ENCODE results near the gene FBLN2. TPM values are rescaled to one million over a fixed set of nuclear protein-coding genes. Genes with fewer than 3 reads are reported as not detected.

FBLN2 gene
- total and polyA plus RNA-seq, 4 donors: 16.7 to 494 (median 68.4) TPM

- peak; percentile 17 for ATAC-seq (ENCODE audit: low FRiP score)
- Histone ChIP-seq H3K27me3 (ENCODE audit: control insufficient read depth in 1 of 2, insufficient read depth in 2 of 2, low read length in 1 of 2) (no peaks in the 10 kb centered on the region), H3K4me1 (ENCODE audit: control insufficient read depth in 1 of 2, insufficient read depth in 2 of 2, low read length in 2 of 2) (no peaks in the 10 kb centered on the region), H3K27ac (ENCODE audit: low read depth in 1 of 2, low read length in 2 of 2) (no peak overlapping the region), H3K4me3 (ENCODE audit: low read length in 2 of 2) (no peak overlapping the region), H3K36me3 (ENCODE audit: control insufficient read depth in 1 of 2, insufficient read depth in 2 of 2, low read length in 1 of 2) (no peaks in the 10 kb centered on the region), H3K9me3 (ENCODE audit: control insufficient read depth, low read length) (no peaks in the 10 kb centered on the region)
- intact Hi-C loops (cut with DNase I): no loop called here
- peak in 1 of 2 donors; percentile 20 for DNase-seq
- WGBS, 2 donors: 88 to 92% methylated on average over 5 of the region's 5 CpGs
Observed at GRCh38 chr3:13526626-13526949, 22.3 kb upstream of the FBLN2 start.

GRCh38 chr3:13528217-13528867 is 20.6 kb upstream of the FBLN2 start:
- H3K36me3 ChIP-seq (ENCODE audit: control insufficient read depth in 1 of 2, insufficient read depth in 2 of 2, low read length in 1 of 2): no peaks in the 10 kb centered on the region
- peak in 1 of 2 donors; percentile 33 for DNase-seq
- no peak overlapping the region for H3K27ac ChIP-seq (ENCODE audit: low read depth in 1 of 2, low read length in 2 of 2)
- H3K9me3 ChIP-seq (ENCODE audit: control insufficient read depth, low read length): no peaks in the 10 kb centered on the region
- H3K4me1 ChIP-seq (ENCODE audit: control insufficient read depth in 1 of 2, insufficient read depth in 2 of 2, low read length in 2 of 2): no peaks in the 10 kb centered on the region
- no peaks in the 10 kb centered on the region for H3K27me3 ChIP-seq (ENCODE audit: control insufficient read depth in 1 of 2, insufficient read depth in 2 of 2, low read length in 1 of 2)
- intact Hi-C loops (cut with DNase I): no loop called here
- no peak for ATAC-seq (ENCODE audit: low FRiP score)
- 43 to 51% methylated on average over 11 of the region's 11 CpGs for WGBS, 2 donors
- no peak overlapping the region for H3K4me3 ChIP-seq (ENCODE audit: low read length in 2 of 2)

GRCh38 chr3:13529196-13530112 is 19.5 kb upstream of the FBLN2 start:
- Histone ChIP-seq H3K36me3 (ENCODE audit: control insufficient read depth in 1 of 2, insufficient read depth in 2 of 2, low read length in 1 of 2) (no peaks in the 10 kb centered on the region), H3K27ac (ENCODE audit: low read depth in 1 of 2, low read length in 2 of 2) (no peak overlapping the region), H3K4me1 (ENCODE audit: control insufficient read depth in 1 of 2, insufficient read depth in 2 of 2, low read length in 2 of 2) (no peaks in the 10 kb centered on the region), H3K9me3 (ENCODE audit: control insufficient read depth, low read length) (no peaks in the 10 kb centered on the region), H3K27me3 (ENCODE audit: control insufficient read depth in 1 of 2, insufficient read depth in 2 of 2, low read length in 1 of 2) (no peaks in the 10 kb centered on the region), H3K4me3 (ENCODE audit: low read length in 2 of 2) (no peak overlapping the region)
- ATAC-seq (ENCODE audit: low FRiP score): no peak
- 78 to 88% methylated on average over 5 of the region's 5 CpGs for WGBS, 2 donors
- DNase-seq: peak in 1 of 2 donors; percentile 21
- intact Hi-C loops (cut with DNase I): no loop called here

- no peak for ATAC-seq (ENCODE audit: low FRiP score)
- WGBS, 2 donors: 51 to 66% methylated on average over 12 of the region's 12 CpGs
- H3K4me1 ChIP-seq (ENCODE audit: control insufficient read depth in 1 of 2, insufficient read depth in 2 of 2, low read length in 2 of 2): no peaks in the 10 kb centered on the region
Observed at GRCh38 chr3:13530241-13531009, 18.5 kb upstream of the FBLN2 start.

GRCh38 chr3:13532085-13532484 is 16.8 kb upstream of the FBLN2 start:
- Histone ChIP-seq H3K27me3 (ENCODE audit: control insufficient read depth in 1 of 2, insufficient read depth in 2 of 2, low read length in 1 of 2) (no peaks in the 10 kb centered on the region), H3K27ac (ENCODE audit: low read depth in 1 of 2, low read length in 2 of 2) (no peak overlapping the region), H3K4me1 (ENCODE audit: control insufficient read depth in 1 of 2, insufficient read depth in 2 of 2, low read length in 2 of 2) (no peaks in the 10 kb centered on the region), H3K9me3 (ENCODE audit: control insufficient read depth, low read length) (no peaks in the 10 kb centered on the region), H3K4me3 (ENCODE audit: low read length in 2 of 2) (no peak overlapping the region), H3K36me3 (ENCODE audit: control insufficient read depth in 1 of 2, insufficient read depth in 2 of 2, low read length in 1 of 2) (no peaks in the 10 kb centered on the region)
- intact Hi-C loops (cut with DNase I): no loop called here
- ATAC-seq (ENCODE audit: low FRiP score) (peak; percentile 40), DNase-seq (peak in 1 of 2 donors; percentile 60)
- 93 to 98% methylated on average over 9 of the region's 9 CpGs for WGBS, 2 donors

More at GRCh38 chr3:13530241-13531009, 18.5 kb upstream of the FBLN2 start:
- intact Hi-C loops (cut with DNase I): no loop called here
- Histone ChIP-seq H3K4me3 (ENCODE audit: low read length in 2 of 2) (no peak overlapping the region), H3K27me3 (ENCODE audit: control insufficient read depth in 1 of 2, insufficient read depth in 2 of 2, low read length in 1 of 2) (no peaks in the 10 kb centered on the region), H3K27ac (ENCODE audit: low read depth in 1 of 2, low read length in 2 of 2) (no peak overlapping the region), H3K36me3 (ENCODE audit: control insufficient read depth in 1 of 2, insufficient read depth in 2 of 2, low read length in 1 of 2) (no peaks in the 10 kb centered on the region), H3K9me3 (ENCODE audit: control insufficient read depth, low read length) (no peaks in the 10 kb centered on the region)
- peak in 1 of 2 donors; percentile 41 for DNase-seq

- intact Hi-C loops (cut with DNase I): no loop called here
- H3K27me3 ChIP-seq (ENCODE audit: control insufficient read depth in 1 of 2, insufficient read depth in 2 of 2, low read length in 1 of 2): no peaks in the 10 kb centered on the region
- ATAC-seq (ENCODE audit: low FRiP score) (no peak), DNase-seq (peak in 1 of 2 donors; percentile 45)
- no peak overlapping the region for H3K27ac ChIP-seq (ENCODE audit: low read depth in 1 of 2, low read length in 2 of 2)
- 82 to 89% methylated on average over 5 of the region's 5 CpGs for WGBS, 2 donors
- H3K36me3 ChIP-seq (ENCODE audit: control insufficient read depth in 1 of 2, insufficient read depth in 2 of 2, low read length in 1 of 2): no peaks in the 10 kb centered on the region
- H3K4me1 ChIP-seq (ENCODE audit: control insufficient read depth in 1 of 2, insufficient read depth in 2 of 2, low read length in 2 of 2): no peaks in the 10 kb centered on the region
- H3K4me3 ChIP-seq (ENCODE audit: low read length in 2 of 2): no peak overlapping the region
- no peaks in the 10 kb centered on the region for H3K9me3 ChIP-seq (ENCODE audit: control insufficient read depth, low read length)
Observed at GRCh38 chr3:13532631-13533030, 16.3 kb upstream of the FBLN2 start.

- intact Hi-C loops (cut with DNase I): no loop called here
- no peaks in the 10 kb centered on the region for H3K27me3 ChIP-seq (ENCODE audit: control insufficient read depth in 1 of 2, insufficient read depth in 2 of 2, low read length in 1 of 2)
- no peaks in the 10 kb centered on the region for H3K4me1 ChIP-seq (ENCODE audit: control insufficient read depth in 1 of 2, insufficient read depth in 2 of 2, low read length in 2 of 2)
- no peaks in the 10 kb centered on the region for H3K9me3 ChIP-seq (ENCODE audit: control insufficient read depth, low read length)
- no peak for ATAC-seq (ENCODE audit: low FRiP score)
- H3K4me3 ChIP-seq (ENCODE audit: low read length in 2 of 2): no peak overlapping the region
- H3K27ac ChIP-seq (ENCODE audit: low read depth in 1 of 2, low read length in 2 of 2): no peak overlapping the region
- WGBS, 2 donors: 95 to 97% methylated on average over 8 of the region's 8 CpGs
- peak; percentile 17 to 57 for DNase-seq
- no peaks in the 10 kb centered on the region for H3K36me3 ChIP-seq (ENCODE audit: control insufficient read depth in 1 of 2, insufficient read depth in 2 of 2, low read length in 1 of 2)
Observed at GRCh38 chr3:13533885-13534301, 15.0 kb upstream of the FBLN2 start.

GRCh38 chr3:13535526-13535875 is 13.4 kb upstream of the FBLN2 start:
- no peaks in the 10 kb centered on the region for H3K36me3 ChIP-seq (ENCODE audit: control insufficient read depth in 1 of 2, insufficient read depth in 2 of 2, low read length in 1 of 2)
- no peaks in the 10 kb centered on the region for H3K4me1 ChIP-seq (ENCODE audit: control insufficient read depth in 1 of 2, insufficient read depth in 2 of 2, low read length in 2 of 2)
- DNase-seq (peak in 1 of 2 donors; percentile 46), ATAC-seq (ENCODE audit: low FRiP score) (no peak)
- no peaks in the 10 kb centered on the region for H3K9me3 ChIP-seq (ENCODE audit: control insufficient read depth, low read length)
- no peak overlapping the region for H3K4me3 ChIP-seq (ENCODE audit: low read length in 2 of 2)
- no peaks in the 10 kb centered on the region for H3K27me3 ChIP-seq (ENCODE audit: control insufficient read depth in 1 of 2, insufficient read depth in 2 of 2, low read length in 1 of 2)
- no peak overlapping the region for H3K27ac ChIP-seq (ENCODE audit: low read depth in 1 of 2, low read length in 2 of 2)
- intact Hi-C loops (cut with DNase I): no loop called here
- WGBS, 2 donors: 92 to 94% methylated on average over 10 of the region's 10 CpGs

All from aorta (tissue), 5 donors.